GM23248 (cell line): Measurements from ENCODE around the gene ALG9.

Experiments used
- EZH2 ChIP-seq: fragments of 200-600 bp; sonication (generic); IDR thresholded peaks from 2 replicates; pipeline ENCODE4 v1.6.1; 2018; ENCODE audit warnings: antibody characterized with exemption, mild to moderate bottlenecking; ENCODE audit not compliant: insufficient read depth, poor library complexity, severe bottlenecking
- EZH2phosphoT487 ChIP-seq: fragments of 200-600 bp; sonication (generic); IDR thresholded peaks from 2 replicates; pipeline ENCODE4 v1.6.1; 2018; ENCODE audit warnings: antibody characterized with exemption, moderate library complexity, mild to moderate bottlenecking, low read depth; ENCODE audit not compliant: insufficient read depth

DNA sequence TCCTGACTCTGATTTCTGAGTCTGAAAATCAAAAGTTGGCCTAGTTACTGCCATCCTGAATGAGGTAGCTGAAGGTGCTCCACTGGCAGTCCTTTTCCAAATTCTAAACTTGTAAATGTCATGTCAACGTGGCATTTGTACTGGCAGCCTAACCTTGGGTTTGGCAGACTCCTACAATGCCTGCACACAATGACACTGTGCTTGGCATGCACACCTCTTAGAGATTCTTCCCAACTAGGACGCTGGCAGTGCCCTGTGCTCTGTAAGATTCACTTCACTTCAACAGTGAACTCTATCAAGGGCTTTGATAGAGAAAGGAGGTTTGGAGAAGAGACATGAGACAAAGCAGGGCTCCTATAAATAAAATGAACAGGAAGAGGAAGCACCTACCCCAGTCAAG is 83.3 kb downstream of the ALG9 start:
- TF ChIP-seq EZH2 (no peak), EZH2phosphoT487 (no peak)
